GM11168 (cell line): ENCODE results near the gene CAND1.

Experiments used
- in situ Hi-C: fragments of 300-500 bp; cut with MboI; formaldehyde crosslinking; loops from one replicate; pipeline ENCODE4 v1.12.0; 2022; ENCODE audit warnings: low sequenced_read_pairs; ENCODE audit not compliant: unreplicated experiment

Gene CAND1

GRCh38 chr12:67268896-67269632 is at the start of gene CAND1:
Gene CAND1 (plus strand): TSS chr12:67269358. CDS start chr12:67269718, 360 bp downstream.
- in situ Hi-C loops = no loop called here

GRCh38 chr12:67220065-67220464 is 49.1 kb upstream of the CAND1 start:
- in situ Hi-C loops = no loop called here

GRCh38 chr12:67222302-67222701 is 46.9 kb upstream of the CAND1 start:
- in situ Hi-C loops = no loop called here

GRCh38 chr12:67223225-67223624 is 45.9 kb upstream of the CAND1 start:
- in situ Hi-C loops = no loop called here

GRCh38 chr12:67237231-67237630 is 31.9 kb upstream of the CAND1 start:
- in situ Hi-C loops = no loop called here

GRCh38 chr12:67239061-67239460 is 30.1 kb upstream of the CAND1 start:
- in situ Hi-C loops = no loop called here

- in situ Hi-C loops = no loop called here
These were observed 27.7 kb upstream of the CAND1 start for GRCh38 chr12:67241482-67241881.

GRCh38 chr12:67243260-67243659 is 25.9 kb upstream of the CAND1 start:
- in situ Hi-C loops = no loop called here

GRCh38 chr12:67245571-67245970 is 23.6 kb upstream of the CAND1 start:
- in situ Hi-C loops = no loop called here

GRCh38 chr12:67251012-67251411 is 18.1 kb upstream of the CAND1 start:
- in situ Hi-C loops = no loop called here

GRCh38 chr12:67254372-67255026 is 14.7 kb upstream of the CAND1 start:
- in situ Hi-C loops = no loop called here

- in situ Hi-C loops = no loop called here
These were observed 12.5 kb upstream of the CAND1 start for GRCh38 chr12:67256649-67257048.

- in situ Hi-C loops = no loop called here
These were observed 5.7 kb upstream of the CAND1 start for GRCh38 chr12:67263471-67263870.

GRCh38 chr12:67268335-67268895 is 743 bp upstream of the CAND1 start:
- in situ Hi-C loops = no loop called here

GRCh38 chr12:67269633-67270573 is 745 bp downstream of the CAND1 start:
- in situ Hi-C loops = no loop called here

- in situ Hi-C loops = no loop called here
These were observed 1.5 kb downstream of the CAND1 start for GRCh38 chr12:67270622-67271021.

- in situ Hi-C loops = no loop called here
These were observed 2.8 kb downstream of the CAND1 start for GRCh38 chr12:67271976-67272375.

GRCh38 chr12:67274186-67274585 is 5.0 kb downstream of the CAND1 start:
- in situ Hi-C loops = no loop called here

- in situ Hi-C loops = no loop called here
These were observed 6.3 kb downstream of the CAND1 start for GRCh38 chr12:67275380-67275913.

GRCh38 chr12:67276421-67276820 is 7.3 kb downstream of the CAND1 start:
- in situ Hi-C loops = no loop called here
